HG03521 (cell line): ENCODE data around the gene GRK5.

Experiments used
- ATAC-seq: cut with Tn5 transposase; IDR thresholded peaks from one replicate; pipeline ENCODE4 v1.9.1; 2021; ENCODE audit warnings: mild to moderate bottlenecking, moderate library complexity; ENCODE audit not compliant: unreplicated experiment

Gene GRK5

DNA sequence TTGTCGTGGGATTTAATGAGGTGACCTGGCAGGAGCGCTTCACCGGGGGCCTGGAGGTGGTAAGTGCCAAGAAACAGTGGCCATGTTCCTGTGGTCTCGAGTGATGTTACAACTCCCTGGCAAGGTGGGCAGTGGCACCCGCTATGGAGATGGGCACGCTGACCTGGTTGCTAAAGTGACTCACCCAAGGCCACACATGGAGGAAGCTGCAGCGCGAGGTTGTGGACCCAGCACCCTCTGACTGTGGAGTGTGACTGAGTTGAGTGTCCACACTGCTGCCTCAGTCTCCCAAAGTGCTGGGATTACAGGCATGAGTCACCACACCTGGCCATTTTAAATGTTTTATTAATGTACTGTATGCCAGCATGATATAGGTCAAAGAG, 261.9 kb downstream of the GRK5 start:
- no peak for ATAC-seq

DNA sequence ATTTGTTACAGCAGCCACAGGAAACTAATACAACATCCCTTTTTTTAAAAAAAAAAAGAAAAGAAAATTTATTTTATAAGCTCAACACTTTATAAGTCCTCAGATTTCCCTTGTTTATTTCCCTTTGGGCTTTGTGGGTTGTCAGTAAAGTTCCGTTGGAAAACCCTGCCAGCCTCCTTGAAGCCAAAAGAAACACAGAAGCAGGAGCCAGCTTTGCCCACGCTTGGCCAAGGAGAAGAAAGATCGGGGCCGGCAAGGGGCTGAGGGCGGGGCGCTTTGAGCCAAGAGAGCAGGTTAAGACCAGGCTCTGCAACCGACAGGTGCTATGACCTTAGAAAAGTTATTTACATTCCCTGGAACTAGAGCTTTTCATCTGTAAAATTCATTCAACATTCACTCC, 262.5 kb downstream of the GRK5 start:
- no peak for ATAC-seq

DNA sequence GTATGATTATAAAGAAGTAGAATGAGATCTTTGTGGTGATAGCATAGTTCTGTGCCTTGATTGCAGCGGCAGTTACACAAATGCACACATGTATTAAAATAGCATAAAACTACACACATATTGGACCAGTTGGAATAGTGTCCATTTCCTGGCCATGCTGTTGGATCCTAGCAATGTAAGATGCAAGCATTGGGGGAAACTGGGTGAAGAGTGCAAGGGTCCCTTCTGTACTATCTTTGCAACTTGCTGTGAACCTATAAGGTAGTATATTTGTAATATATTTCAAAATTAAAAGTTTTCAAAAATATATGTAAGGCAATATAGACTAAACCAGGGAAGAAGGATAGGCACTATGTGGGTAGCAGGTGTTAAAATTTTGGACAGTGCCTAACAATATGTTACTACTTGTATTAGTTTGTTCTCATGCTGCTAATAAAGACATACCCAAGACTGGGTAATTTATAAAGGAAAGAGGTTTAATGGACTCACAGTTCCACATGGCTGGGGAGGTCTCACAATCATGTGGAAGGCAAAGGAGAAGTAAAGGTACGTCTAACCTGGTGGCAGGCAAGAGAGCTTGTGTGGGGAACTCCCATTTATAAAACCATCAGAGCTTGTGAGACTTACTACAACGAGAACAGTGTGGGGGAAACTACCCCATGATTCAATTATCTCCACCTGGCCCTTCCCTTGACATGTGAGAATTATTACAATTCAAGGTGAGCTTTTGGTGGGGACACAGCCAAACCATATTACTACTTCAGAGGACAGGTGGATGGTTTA, 263.7 kb downstream of the GRK5 start:
- ATAC-seq: no peak

DNA sequence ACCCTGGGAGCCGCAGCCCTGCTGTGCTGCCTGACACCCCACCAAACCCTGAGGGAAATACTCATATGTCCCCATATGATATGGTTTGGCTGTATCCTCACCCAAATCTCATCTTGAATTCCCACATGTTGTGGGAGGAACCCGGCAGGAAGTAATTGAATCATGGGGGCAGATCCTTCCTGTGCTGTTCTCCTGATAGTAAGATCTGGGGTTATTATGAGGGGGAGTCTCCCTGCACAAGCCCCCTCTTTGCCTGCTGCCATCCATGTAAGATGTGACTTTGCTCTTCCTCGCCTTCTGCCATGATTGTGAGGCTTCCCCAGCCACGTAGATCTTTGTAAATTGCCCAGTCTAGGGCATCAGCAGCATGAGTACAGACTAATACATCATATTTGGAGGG, 266.4 kb downstream of the GRK5 start:
- no peak for ATAC-seq

DNA sequence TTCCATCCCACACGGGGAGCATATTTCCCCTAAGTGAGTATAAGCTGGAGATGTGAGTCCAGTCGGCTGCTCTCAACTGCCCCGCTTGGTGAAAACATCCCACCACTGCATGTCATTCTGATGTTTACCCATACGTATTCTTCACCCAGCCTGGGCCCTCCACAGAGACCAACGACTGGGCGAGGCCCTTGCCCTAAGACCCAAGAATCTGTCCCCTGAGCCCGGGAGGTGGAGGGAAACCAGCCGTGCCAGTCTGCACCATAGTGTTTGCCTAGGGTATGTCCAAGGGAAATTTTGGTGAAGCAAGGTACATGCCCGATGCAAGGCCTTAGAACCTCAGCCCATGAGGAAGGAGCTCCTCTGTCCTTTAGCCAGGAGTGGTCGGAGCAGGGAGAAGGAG, 267.2 kb downstream of the GRK5 start:
- no peak for ATAC-seq

DNA sequence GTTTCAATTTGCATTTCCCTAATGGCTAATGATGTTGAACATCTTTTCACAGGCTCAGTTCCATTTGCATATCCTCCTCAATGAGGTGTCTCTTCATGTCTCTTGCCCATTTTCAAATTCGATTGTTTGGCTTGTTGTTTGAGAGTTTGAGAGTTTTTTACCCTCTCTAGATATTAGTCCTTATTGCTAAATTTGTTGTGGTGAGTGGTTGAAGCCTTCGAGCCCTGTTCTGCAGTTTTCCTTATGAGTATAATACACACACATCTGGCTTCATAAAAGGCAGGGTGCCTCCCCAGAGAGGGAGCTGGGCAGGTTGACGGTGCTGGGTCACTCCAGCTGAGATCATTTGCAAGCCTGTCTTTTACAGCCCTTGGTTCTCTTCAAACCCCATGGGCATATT, 270.1 kb downstream of the GRK5 start:
- ATAC-seq: peak; percentile 40

DNA sequence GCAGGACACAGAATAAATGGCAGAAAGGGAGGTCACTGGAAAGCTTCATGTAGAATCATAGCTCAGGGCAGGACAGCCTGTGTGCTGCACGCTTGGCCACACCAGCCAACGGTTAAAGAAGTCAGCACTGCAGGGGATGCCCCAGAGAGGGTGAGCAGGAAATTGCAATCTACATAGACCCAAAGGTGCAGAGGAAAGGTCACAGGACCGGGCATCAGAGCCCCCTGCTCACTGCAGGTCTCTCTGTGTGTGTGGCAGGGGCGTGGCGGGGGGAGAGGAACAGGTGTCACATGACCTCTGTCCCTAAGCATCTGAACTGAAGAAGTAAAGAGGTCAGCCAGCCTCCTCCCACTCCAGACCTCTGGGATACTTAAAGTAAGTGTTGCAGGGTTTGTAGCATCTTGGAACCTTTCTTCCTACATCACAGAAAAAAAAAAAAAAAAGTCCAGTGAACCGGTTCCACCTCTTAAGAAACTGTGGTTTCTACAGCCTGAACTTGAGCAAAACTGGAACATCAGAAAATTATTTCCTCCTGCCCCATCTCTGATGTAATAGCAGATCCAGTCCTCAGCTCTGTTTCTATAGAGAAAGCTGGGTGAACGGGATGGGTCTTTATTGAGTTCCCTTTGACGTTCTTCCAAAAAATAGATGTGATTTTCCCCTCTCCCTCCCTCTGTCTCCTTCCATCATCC, 270.9 kb downstream of the GRK5 start:
- peak; percentile 68 for ATAC-seq

DNA sequence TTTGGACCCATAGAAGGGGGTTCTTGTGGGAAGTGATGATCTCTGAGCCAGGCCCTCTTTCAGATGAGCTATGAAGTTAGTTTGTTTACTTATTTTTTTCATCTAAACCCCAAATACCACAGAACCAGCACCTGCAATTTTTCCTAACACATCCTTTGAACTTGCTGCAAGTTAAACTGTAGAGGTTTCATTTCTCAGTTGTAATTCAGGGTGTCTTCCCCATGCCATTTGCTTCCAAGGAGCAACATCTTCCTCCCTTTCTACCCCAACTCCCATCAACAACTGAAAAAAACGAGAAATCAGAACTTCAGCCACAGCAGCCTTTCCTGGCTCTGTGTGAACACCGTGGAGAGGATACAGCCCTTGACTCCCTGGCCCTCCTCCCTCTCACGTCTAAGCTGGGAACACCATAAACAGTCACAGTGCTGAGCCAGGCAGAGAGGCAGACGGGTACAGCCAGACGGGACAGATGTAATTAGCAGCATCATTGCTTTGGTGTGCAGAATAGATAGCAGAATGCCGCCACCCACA, 271.5 kb downstream of the GRK5 start:
- no peak for ATAC-seq

DNA sequence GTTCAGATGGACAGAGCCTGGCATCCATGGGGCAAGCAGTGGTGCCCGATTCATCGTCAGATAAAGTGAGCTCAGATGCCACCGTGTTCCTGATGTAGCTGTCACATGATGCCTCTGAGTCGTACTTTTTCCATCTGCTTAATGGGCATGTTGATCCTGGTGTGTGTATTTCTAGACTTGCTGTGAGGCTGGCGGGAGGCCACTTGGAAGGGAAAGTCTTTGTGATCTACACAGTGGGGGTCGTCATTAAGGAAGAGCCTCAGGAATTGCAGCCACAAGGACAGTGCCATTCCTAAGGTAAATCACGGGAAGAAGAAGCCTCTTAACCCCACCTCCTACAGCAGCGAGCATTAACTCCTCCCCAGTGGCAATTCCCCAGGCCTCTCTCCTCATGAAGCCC, 272.2 kb downstream of the GRK5 start:
- ATAC-seq: no peak

DNA sequence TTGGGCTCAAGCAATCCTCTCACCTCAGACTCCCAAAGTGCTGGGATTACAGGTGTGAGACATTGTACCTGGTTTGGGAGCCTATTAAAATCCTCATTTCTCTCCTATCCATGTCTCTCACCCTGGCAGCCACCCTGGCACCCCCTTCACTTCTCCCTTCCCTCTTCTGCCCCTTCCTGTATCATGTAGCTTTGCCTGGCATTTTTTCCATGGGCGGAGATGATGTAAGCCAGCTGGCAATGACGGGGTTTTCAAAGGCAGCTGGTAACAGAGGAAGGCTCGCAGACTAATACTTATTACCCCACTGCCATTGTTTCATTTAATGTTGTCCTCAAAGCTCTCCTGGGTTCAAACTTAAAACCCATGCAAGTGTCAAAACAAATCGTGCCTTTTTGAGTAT, 273.3 kb downstream of the GRK5 start:
- no peak for ATAC-seq

DNA sequence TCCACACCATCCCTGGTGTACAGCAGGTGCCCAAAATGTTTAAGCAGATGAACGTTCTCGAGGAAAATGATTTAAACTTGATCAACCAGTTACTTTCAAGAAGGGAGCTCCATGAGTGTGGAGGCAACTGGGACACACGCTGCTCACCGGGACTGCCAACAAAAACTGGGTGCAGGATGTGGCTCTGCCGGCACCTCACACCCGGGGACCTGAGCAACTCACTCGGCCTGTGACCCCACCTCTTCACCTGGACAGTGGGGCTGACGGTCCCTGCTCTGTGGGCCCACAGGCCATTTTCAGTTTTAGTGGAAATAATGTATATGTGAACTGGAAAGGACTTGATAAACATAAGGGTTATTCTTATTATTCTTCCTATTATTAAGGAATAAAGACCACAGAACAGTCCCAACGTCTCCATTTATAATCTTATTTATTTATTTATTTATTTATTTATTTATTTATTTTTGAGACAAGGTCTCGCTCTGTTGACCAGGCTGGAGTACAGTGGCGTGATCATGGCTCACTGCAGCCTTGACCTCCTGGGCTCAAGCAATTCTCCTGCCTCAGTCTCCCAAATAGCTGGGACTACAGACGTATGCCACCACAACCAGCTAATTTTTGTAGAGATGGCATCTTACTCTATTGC, 274.5 kb downstream of the GRK5 start:
- no peak for ATAC-seq

DNA sequence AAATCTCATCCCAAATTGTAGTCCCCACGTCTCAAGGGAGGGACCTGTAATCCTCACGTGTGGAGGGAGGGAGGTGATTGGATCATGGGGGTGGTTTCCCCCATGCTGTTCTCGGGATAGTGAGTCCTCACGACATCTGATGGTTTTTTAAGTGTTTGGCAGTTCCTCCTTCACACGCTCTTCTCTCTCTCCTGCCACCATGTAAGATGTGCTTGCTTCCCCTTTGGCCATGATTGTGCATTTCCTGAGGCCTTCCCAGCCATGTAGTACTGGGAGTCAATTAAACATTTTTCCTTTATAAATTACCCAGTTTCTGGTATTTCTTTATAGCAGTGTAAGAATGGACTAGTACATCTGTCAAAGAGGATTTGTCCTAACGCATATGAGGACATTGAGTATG, 275.6 kb downstream of the GRK5 start:
- no peak for ATAC-seq

DNA sequence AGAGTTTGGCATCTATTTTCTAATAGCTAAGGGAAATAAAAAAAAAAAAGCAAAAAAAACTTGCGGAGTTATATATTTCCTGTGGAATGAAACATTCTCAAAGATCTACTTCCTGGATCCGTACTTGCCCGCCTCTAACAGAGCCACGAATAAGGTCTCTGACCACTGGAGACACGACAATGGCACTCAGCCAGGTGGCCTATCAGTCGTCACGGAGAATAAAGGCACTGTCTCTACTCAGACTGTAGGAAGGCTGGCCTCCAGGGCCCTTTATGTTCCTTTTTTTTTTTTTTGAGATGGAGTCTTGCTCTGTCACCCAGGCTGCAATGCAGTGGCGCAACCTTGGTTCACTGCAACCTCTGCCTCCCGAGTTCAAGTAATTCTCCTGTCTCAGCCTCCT, 276.5 kb downstream of the GRK5 start:
- ATAC-seq: no peak

DNA sequence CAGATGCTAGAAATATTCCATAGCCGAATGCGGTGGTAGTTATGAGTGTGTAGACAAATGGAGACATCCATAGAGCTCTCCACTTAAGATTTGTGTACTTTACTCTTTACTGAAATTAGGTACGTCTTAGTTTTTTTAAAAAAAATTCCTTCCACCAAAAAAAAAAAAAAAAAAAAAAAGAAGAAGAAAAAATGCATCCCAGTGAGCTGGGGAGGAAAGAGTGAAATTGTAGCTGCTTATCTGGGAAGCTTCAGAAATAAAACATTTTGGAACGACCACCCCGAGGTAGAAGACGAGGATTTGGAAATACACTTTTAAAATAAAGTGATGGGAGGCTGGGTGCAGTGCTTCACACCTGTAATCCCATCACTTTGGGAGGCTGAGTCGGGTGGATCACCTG, 281.3 kb downstream of the GRK5 start:
- ATAC-seq: no peak

DNA sequence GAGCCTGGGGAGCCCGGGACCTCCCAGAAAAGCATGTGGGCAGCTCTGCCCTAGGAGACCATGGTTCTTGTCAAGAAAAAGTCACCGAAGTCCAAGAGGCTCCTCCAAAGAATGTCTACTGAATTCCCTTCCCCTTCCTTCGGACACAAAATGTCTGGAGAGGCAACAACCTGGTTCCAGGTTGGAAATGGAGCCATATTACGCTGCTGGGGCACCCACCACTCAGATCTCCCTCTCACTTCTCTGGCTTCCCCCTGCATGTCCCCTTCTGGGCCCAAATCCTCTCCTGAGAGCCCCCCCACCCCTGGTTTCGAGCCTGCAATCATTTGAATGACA, 282.6 kb downstream of the GRK5 start:
- no peak for ATAC-seq

DNA sequence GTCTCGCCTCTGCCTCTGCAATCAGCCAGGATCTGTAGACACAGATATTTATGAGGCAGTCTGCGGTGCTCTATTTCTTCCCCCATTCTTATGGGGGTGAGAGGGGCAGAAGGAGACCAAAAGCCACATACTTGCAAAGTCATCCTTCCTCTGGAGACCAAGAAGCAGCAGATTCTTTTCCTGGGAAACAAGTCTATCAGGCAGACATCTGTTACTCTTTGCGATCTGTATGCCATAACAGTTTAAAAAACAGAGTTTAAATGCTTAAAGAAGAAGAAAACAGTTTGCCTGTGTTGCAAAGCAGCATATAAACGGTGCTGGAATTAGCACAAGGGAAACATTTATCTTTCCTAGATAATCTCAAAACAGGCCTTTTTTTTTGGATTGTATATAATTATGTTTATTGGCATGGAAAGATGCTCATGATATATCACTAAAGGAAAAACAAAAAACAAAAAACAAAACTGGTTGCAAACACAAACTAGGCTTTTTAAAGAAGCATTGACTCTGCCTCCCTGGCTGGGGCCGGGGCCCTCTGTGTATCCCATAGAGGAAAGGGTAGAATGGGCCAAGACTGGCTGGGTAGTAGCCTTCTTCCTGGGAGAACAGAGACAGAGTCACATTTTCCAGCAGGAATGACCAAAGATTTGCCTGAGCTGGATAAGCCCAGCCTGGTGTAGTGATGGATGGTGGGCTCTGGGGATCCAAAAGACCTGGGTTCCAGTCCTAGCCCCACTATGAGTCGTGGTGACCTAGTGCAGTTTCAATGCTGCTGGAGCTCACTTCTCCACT, 284.8 kb downstream of the GRK5 start:
- no peak for ATAC-seq

DNA sequence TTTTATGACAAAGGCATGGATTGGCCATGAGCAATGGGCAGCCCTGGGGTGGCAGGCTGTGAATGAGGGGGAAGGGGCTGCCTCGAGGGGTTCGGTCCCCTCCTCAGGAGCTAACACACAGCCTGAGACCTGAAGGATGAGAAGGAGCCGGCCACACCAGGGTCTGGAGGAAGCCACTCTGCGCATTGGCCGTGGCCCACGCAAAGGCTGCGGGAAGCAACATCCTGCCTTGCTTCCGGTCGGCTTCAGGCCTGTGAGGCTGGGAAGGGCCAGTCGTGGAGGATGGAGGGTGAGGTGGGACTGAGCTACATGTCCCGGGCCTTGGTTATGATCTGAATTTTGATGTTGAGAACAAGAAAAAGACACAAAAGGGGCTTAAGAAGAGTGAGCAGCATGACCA, 285.8 kb downstream of the GRK5 start:
- no peak for ATAC-seq

DNA sequence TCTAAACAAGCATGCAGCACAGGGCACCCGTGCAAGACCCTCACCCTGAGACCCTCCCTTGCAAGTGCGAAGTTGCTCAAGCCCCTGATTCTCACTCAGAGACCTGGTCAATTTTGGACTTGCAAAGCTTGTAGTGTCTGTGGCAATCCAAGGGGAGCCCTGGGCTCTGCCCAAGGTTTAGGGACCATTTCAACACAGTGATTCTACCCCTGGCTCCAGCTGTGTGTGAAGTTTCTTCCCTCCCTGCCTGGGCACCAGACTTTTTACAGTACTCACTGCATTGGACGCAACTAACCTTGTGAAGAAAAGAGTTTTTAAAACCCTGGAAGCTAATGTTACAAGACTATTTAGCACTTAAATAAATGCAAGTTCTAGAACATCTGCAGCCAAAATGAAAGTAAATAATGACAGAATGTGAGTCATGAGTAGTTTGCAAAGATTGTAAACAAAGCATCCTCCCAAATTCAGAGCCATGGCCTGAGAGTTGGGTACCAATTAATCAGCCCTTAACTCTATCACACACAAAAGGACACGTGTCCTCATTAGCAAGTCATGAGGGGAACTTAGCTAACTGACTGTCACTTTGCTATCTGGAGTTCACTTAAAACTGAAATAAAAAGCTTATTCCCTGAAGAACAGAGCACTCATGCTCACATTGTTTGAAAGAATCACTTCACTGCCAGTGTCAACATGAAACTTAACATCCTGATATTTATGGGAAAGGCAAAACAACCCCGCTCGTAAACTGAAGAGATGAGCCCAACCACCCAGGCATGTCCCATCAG, 287.1 kb downstream of the GRK5 start:
- ATAC-seq: no peak

DNA sequence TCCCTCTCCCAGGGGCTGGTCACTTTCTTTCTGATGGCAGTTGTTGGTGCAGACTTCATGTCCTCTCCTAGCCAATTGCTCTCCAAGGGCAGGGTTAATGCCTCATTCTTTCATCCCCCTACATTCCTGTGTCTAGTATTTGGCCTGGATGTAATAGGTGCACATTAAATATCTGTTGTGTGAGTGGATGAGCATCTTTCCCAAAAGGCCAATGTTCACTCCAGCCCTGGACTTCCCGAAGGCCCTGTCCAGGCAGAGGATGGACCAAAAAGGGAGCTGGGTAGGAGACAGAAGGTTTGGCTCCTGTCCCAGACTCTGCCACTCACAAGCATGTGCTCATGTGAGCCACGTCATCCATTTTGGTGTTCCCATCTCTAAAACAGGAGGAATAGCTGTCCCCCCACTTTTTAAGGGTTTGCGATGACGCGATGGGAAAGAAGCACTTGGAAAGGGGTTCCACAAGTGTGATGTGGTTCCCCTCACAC, 287.7 kb downstream of the GRK5 start:
- ATAC-seq: no peak

DNA sequence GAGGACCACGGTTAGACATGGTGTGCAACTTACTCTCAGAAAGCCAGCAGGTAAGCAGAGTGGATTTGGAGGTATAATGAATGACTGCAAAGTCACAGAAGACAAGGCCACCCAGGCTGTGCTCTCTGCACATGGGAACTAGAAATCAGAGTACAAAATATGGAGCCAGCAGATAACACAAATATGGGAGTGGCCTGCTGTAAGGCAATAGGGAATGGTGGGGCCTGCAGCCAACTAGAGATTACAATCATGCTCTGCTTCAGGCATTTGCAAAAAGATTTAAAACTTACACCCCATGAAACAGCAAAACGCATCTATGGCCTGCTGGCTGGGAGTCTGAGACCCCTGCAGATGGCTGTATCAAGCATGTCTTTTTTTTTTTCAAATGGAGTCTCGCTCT, 288.2 kb downstream of the GRK5 start:
- ATAC-seq: no peak
